Stimulated activated CD4-positive, alpha-beta T cell treated with anti-CD3 and anti-CD28 coated beads, Interleukin-12 subunit alpha, Interleukin-12 subunit beta, amount 100 ng/mL, for 48 hours (primary cell): Measurements from ENCODE around the gene CPM.

Experiments
- DNase-seq, 3 donors: peaks; one replicate each; pipeline ENCODE4 v3.0.0-alpha.2; 2020; ENCODE audit warnings: low read depth in 2 of 3, low spot score in 1 of 3

The CPM gene

GRCh38 chr12:68905733-68906132, 27.2 kb downstream of the CPM start:
- no peak for DNase-seq

GRCh38 chr12:68904351-68904962, 28.5 kb downstream of the CPM start:
- no peak for DNase-seq

GRCh38 chr12:68903511-68903910, 29.5 kb downstream of the CPM start:
- DNase-seq: no peak

- DNase-seq: no peak
Measured at GRCh38 chr12:68901551-68901950, 31.4 kb downstream of the CPM start.

GRCh38 chr12:68901145-68901544, 31.8 kb downstream of the CPM start:
- DNase-seq: no peak

- DNase-seq: no peak
Measured at GRCh38 chr12:68900241-68900640, 32.7 kb downstream of the CPM start.

GRCh38 chr12:68899251-68899771, 33.7 kb downstream of the CPM start:
- DNase-seq: no peak

GRCh38 chr12:68896881-68897540, 36.0 kb downstream of the CPM start:
- DNase-seq: no peak

- no peak for DNase-seq
Measured at GRCh38 chr12:68894276-68894855, 38.6 kb downstream of the CPM start.

- DNase-seq: no peak
Measured at GRCh38 chr12:68893741-68894140, 39.2 kb downstream of the CPM start.

- DNase-seq: no peak
Measured at GRCh38 chr12:68893201-68893600, 39.8 kb downstream of the CPM start.

GRCh38 chr12:68891141-68891540, 41.8 kb downstream of the CPM start:
- no peak for DNase-seq

GRCh38 chr12:68890701-68891113, 42.3 kb downstream of the CPM start:
- DNase-seq: no peak

GRCh38 chr12:68888243-68888642, 44.7 kb downstream of the CPM start:
- DNase-seq: no peak

- no peak for DNase-seq
Measured at GRCh38 chr12:68887641-68888040, 45.3 kb downstream of the CPM start.

GRCh38 chr12:68886636-68887572, 46.1 kb downstream of the CPM start:
- DNase-seq: no peak

- no peak for DNase-seq
Measured at GRCh38 chr12:68885381-68885780, 47.6 kb downstream of the CPM start.

GRCh38 chr12:68884251-68884650, 48.7 kb downstream of the CPM start:
- DNase-seq: no peak

- no peak for DNase-seq
Measured at GRCh38 chr12:68883151-68883550, 49.8 kb downstream of the CPM start.

- no peak for DNase-seq
Measured at GRCh38 chr12:68882251-68882964, 50.6 kb downstream of the CPM start.
